ENCODE data around the gene ABCA1.
"Not testable (repeated sequence)": the region's sequence is repeated elsewhere in the genome, so short reads cannot be mapped to it uniquely, and the experiment has no call there.

ABCA1 gene

DNA sequence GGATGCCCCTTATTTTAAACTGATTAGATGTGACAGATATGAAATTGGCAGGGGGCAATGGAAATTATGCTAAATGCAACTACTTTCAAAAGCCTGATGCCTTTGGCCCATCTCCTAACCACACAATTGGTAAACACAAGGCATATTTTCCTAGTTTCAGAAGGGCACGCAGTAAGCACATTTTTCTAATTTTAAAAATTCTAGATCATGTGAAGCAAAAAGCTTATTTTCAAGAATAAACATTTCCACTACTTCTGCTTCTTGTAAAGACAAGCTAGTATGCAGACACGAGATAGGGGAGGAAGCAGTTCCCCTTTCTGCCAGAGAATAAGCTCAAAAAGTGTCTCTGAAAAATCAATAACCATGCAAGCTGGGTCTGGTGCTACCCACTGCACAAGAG, 67.7 kb downstream of the ABCA1 start:
- H3K27me3 ChIP-seq (ENCODE audit: control insufficient read depth, insufficient read depth, low read length), result no peaks in the 10 kb centered on the region
- no peaks in the 10 kb centered on the region for H3K9me3 ChIP-seq (ENCODE audit: control insufficient read depth, insufficient read depth, low read length)
- H3K9ac ChIP-seq (ENCODE audit: low read depth, low read length), result no peak overlapping the region
- H3K4me1 ChIP-seq (ENCODE audit: control insufficient read depth, insufficient read depth, low read length), result peaks cover 23% of the 10 kb centered on the region
- no peak overlapping the region for H3K4me3 ChIP-seq (ENCODE audit: low read depth, low read length)
- H3K36me3 ChIP-seq (ENCODE audit: control insufficient read depth, insufficient read depth, low read length), result peaks cover 2% of the 10 kb centered on the region

DNA sequence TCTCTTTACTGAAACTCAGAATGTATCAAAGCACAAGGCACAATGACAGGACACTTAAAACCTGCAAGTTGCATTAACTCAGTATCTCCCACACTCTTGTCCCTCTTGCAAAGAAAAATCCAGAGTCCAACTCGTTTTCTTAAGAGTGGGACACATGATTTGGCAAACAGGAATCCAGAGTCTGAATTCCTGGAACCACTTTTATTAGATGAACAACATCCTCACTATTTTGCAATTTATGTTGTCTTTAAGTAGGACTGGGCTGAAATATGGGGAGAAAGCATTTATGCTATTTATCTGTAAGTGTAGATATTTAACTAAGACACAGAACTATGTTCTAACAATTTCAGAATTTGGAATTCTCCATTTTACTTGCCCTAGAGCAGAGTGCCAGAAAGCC, 69.1 kb downstream of the ABCA1 start:
- Histone ChIP-seq H3K9ac (ENCODE audit: low read depth, low read length) (no peak overlapping the region), H3K27me3 (ENCODE audit: control insufficient read depth, insufficient read depth, low read length) (no peaks in the 10 kb centered on the region), H3K4me1 (ENCODE audit: control insufficient read depth, insufficient read depth, low read length) (peaks cover 12% of the 10 kb centered on the region), H3K4me3 (ENCODE audit: low read depth, low read length) (no peak overlapping the region), H3K36me3 (ENCODE audit: control insufficient read depth, insufficient read depth, low read length) (peaks cover 2% of the 10 kb centered on the region), H3K9me3 (ENCODE audit: control insufficient read depth, insufficient read depth, low read length) (no peaks in the 10 kb centered on the region)

DNA sequence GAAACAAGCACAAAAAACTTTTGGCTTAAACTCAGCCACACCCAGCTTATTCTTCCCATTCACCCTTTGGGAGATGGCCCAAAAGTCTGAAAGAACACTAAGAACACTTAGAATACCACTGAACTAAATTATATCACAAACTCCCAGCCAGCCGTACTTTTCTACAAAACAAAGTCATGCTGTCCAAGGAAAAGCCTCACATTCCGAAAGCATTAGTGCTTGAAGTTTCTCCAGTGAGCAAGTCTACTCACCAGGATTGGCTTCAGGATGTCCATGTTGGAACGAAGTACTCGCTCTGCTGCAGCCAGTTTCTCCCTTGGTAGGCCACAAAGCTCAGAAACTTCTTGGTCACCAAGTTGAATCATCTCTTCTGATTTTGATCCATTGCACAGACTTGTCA, 69.7 kb downstream of the ABCA1 start:
- H3K36me3 ChIP-seq (ENCODE audit: control insufficient read depth, insufficient read depth, low read length), result peaks cover 2% of the 10 kb centered on the region
- H3K4me1 ChIP-seq (ENCODE audit: control insufficient read depth, insufficient read depth, low read length), result peaks cover 6% of the 10 kb centered on the region
- no peaks in the 10 kb centered on the region for H3K27me3 ChIP-seq (ENCODE audit: control insufficient read depth, insufficient read depth, low read length)
- H3K4me3 ChIP-seq (ENCODE audit: low read depth, low read length), result no peak overlapping the region
- no peaks in the 10 kb centered on the region for H3K9me3 ChIP-seq (ENCODE audit: control insufficient read depth, insufficient read depth, low read length)
- no peak overlapping the region for H3K9ac ChIP-seq (ENCODE audit: low read depth, low read length)

DNA sequence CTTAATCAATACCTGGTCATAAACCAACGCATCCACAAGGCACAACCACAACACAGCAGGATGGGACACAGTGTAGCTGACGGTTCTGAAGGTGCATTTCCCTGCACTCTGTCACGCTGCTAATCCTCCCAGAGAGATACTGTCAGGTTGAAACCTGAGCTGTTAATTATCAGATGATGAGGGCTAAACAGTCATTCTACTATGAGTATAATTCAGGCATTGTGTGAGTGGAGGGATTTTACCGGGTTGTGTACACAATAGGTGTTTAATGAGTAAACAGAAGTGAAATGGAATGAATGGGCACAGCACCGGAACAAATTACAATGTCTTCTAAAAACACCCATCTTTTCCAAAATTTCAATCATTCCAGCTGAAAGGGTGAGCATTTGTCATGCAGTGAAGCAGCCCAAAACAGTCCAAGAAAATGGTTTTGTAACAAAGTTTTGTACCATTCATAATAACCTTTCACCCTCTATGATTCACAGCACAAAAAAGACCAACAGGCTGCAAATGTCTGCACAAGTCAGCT, 71.5 kb downstream of the ABCA1 start:
- Histone ChIP-seq H3K9me3 (ENCODE audit: control insufficient read depth, insufficient read depth, low read length) (no peaks in the 10 kb centered on the region), H3K4me1 (ENCODE audit: control insufficient read depth, insufficient read depth, low read length) (no peaks in the 10 kb centered on the region), H3K4me3 (ENCODE audit: low read depth, low read length) (no peak overlapping the region), H3K36me3 (ENCODE audit: control insufficient read depth, insufficient read depth, low read length) (peaks cover 2% of the 10 kb centered on the region), H3K9ac (ENCODE audit: low read depth, low read length) (no peak overlapping the region), H3K27me3 (ENCODE audit: control insufficient read depth, insufficient read depth, low read length) (no peaks in the 10 kb centered on the region)

DNA sequence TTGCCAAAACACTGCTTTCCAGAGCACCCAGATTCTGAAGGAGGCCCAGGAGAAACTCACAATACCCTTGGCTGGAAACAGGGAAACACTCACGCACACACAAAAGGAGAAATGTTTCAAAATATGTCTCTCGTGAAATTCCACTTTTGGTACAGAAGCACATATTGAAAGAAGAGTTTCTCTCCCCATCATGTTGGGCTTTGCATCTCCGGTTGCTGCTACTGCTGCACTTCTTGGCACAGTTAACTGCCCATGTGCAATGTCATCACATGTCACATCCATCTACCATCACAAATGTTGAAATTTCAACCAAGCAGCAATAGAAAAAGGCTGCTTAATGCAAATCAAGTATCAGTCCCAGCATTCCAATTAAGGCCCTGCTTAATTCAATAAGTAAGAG, 72.1 kb downstream of the ABCA1 start:
- Histone ChIP-seq H3K36me3 (ENCODE audit: control insufficient read depth, insufficient read depth, low read length) (peaks cover 2% of the 10 kb centered on the region), H3K27me3 (ENCODE audit: control insufficient read depth, insufficient read depth, low read length) (no peaks in the 10 kb centered on the region), H3K4me3 (ENCODE audit: low read depth, low read length) (no peak overlapping the region), H3K9me3 (ENCODE audit: control insufficient read depth, insufficient read depth, low read length) (no peaks in the 10 kb centered on the region), H3K4me1 (ENCODE audit: control insufficient read depth, insufficient read depth, low read length) (no peaks in the 10 kb centered on the region), H3K9ac (ENCODE audit: low read depth, low read length) (no peak overlapping the region)

DNA sequence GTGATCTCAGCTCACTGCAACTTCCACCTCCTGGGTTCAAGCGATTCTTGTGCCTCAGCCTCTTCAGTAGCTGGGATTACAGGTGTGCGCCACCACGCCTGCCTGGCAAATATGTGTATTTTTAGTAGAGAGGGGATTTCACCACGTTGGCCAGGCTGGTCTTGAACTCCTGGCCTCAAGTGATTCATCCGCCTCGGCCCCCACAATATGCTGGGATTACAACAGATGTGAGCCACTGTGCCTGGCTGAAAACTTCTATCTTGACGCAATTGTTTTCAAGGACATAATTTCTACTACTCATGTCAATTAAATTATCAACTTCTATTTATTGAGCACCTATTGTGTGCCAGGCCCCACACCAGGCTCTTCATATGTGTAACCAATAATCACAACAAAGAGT, 72.7 kb downstream of the ABCA1 start:
- H3K36me3 ChIP-seq (ENCODE audit: control insufficient read depth, insufficient read depth, low read length); H3K27me3 ChIP-seq (ENCODE audit: control insufficient read depth, insufficient read depth, low read length); H3K4me3 ChIP-seq (ENCODE audit: low read depth, low read length); H3K9ac ChIP-seq (ENCODE audit: low read depth, low read length); H3K9me3 ChIP-seq (ENCODE audit: control insufficient read depth, insufficient read depth, low read length); H3K4me1 ChIP-seq (ENCODE audit: control insufficient read depth, insufficient read depth, low read length): not testable (repeated sequence)

DNA sequence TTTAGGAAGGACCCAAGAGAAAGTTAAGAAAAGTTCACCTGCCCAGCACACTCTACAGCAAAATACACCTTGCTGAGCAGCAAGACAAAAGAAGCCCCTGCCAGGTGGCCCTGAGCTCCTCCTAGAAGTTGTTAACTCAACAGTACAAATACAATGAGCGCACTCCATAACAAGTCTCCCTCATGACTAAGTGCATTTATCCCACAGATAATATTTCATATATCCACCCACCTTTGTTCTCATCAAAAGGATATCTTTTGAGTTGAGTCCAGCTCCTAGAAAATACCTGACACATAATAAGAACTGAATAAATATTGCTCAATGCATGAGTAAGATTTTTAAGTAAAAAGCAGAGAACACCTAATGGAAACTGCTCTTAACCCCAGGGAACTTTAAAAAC, 73.3 kb downstream of the ABCA1 start:
- Histone ChIP-seq H3K27me3 (ENCODE audit: control insufficient read depth, insufficient read depth, low read length) (no peaks in the 10 kb centered on the region), H3K4me1 (ENCODE audit: control insufficient read depth, insufficient read depth, low read length) (no peaks in the 10 kb centered on the region), H3K9ac (ENCODE audit: low read depth, low read length) (no peak overlapping the region)

DNA sequence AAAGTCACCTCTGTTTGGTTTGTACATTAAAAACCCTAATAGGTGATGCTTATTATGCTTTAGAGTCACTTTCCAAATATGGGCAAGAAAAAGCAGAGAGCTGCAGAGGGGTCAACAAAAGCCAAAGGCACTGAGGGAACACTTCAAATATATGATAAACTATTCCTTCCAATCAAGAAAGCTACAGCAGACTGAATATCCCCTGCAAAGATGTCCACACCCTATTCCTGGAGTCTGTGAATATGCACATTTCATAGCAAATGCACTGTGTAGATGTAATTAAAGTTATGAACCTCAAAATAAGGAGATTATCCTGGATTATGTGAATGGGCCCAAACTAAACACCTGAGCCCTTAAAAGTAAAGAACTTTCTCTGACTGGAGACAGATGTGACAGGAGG, 74.3 kb downstream of the ABCA1 start:
- H3K9ac ChIP-seq (ENCODE audit: low read depth, low read length), result no peak overlapping the region
- H3K4me1 ChIP-seq (ENCODE audit: control insufficient read depth, insufficient read depth, low read length), result no peaks in the 10 kb centered on the region
- peaks cover 1% of the 10 kb centered on the region for H3K36me3 ChIP-seq (ENCODE audit: control insufficient read depth, insufficient read depth, low read length)
- no peaks in the 10 kb centered on the region for H3K27me3 ChIP-seq (ENCODE audit: control insufficient read depth, insufficient read depth, low read length)
- no peaks in the 10 kb centered on the region for H3K9me3 ChIP-seq (ENCODE audit: control insufficient read depth, insufficient read depth, low read length)
- no peak overlapping the region for H3K4me3 ChIP-seq (ENCODE audit: low read depth, low read length)

More for the DNA sequence above, 73.3 kb downstream of the ABCA1 start:
- H3K36me3 ChIP-seq (ENCODE audit: control insufficient read depth, insufficient read depth, low read length), result peaks cover 2% of the 10 kb centered on the region
- no peak overlapping the region for H3K4me3 ChIP-seq (ENCODE audit: low read depth, low read length)
- H3K9me3 ChIP-seq (ENCODE audit: control insufficient read depth, insufficient read depth, low read length), result no peaks in the 10 kb centered on the region

DNA sequence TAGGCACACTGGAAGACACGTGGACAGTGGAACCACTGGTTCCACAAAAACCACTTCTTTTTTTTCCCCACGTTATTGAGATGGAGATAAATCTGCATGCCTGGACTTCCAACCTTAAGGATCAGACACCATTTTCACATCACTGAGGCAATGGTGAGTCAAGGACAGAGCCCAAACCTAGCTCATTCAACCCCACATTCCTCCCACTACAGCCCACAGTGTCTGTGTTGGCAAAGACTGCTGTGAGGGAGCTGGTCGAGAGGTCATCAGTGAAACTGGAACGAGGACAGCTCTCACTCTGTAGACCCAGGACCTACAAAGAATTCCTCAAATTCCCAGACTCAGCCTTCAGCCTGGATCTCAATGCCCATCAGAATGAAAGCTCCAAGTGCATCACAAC, 74.8 kb downstream of the ABCA1 start:
- no peaks in the 10 kb centered on the region for H3K4me1 ChIP-seq (ENCODE audit: control insufficient read depth, insufficient read depth, low read length)
- no peaks in the 10 kb centered on the region for H3K9me3 ChIP-seq (ENCODE audit: control insufficient read depth, insufficient read depth, low read length)
- H3K4me3 ChIP-seq (ENCODE audit: low read depth, low read length), result no peak overlapping the region
- no peaks in the 10 kb centered on the region for H3K36me3 ChIP-seq (ENCODE audit: control insufficient read depth, insufficient read depth, low read length)
- H3K9ac ChIP-seq (ENCODE audit: low read depth, low read length), result no peak overlapping the region
- H3K27me3 ChIP-seq (ENCODE audit: control insufficient read depth, insufficient read depth, low read length), result no peaks in the 10 kb centered on the region

DNA sequence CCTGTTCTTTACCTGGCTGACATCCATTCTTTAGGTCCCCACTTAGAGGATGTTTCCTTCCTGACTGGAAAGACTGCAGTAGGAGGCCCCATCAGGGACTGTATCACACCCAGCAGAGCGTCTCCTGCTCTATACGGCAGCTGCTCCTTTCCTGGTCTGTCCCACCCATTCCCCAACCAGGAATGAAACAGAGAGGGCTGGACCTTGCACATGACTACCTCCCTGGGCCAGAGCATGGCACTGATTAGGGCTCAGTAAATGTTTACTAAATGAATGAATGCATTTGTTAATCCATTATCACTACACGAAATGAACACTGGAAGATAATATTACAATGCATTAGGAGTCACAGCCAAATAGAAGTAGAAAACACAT, 76.4 kb downstream of the ABCA1 start:
- no peaks in the 10 kb centered on the region for H3K9me3 ChIP-seq (ENCODE audit: control insufficient read depth, insufficient read depth, low read length)
- H3K27me3 ChIP-seq (ENCODE audit: control insufficient read depth, insufficient read depth, low read length), result no peaks in the 10 kb centered on the region
- no peaks in the 10 kb centered on the region for H3K36me3 ChIP-seq (ENCODE audit: control insufficient read depth, insufficient read depth, low read length)
- no peak overlapping the region for H3K4me3 ChIP-seq (ENCODE audit: low read depth, low read length)
- H3K4me1 ChIP-seq (ENCODE audit: control insufficient read depth, insufficient read depth, low read length), result no peaks in the 10 kb centered on the region
- no peak overlapping the region for H3K9ac ChIP-seq (ENCODE audit: low read depth, low read length)

DNA sequence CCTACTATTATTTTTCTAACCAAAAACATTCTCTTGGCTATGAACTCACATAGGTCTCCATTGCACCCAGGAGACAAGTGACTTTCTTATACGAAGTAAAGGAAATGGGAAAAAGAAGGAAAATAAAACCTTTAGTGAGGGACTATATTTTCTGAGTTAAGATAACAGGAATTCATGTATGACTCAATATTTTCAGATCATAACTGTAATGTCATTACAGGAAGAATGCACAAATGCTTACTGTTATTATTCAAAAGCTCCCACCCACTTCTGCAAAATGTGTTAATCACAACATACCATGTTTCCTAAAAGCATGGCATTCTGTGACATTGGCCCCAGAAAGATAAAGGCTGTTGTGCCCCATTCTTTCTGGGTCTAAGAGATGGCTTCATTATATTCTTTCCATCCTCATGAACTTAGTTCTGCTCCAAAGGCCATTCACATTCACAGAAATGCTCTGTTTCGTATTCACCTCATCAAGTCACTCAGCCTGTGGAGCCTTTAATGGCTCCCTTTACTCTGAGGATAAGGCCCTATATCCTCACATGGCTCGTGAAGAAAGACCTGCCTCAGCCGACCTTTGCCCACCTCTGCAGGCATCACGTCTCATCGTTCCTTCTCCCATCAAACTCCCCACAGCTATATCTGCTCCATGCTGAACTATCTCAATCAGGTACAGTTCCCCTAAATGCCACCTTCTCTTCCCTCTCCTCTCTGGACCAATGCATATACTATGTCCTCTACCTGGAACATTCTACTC, 77.0 kb downstream of the ABCA1 start:
- H3K27me3 ChIP-seq (ENCODE audit: control insufficient read depth, insufficient read depth, low read length), result no peaks in the 10 kb centered on the region
- no peaks in the 10 kb centered on the region for H3K36me3 ChIP-seq (ENCODE audit: control insufficient read depth, insufficient read depth, low read length)
- H3K9ac ChIP-seq (ENCODE audit: low read depth, low read length), result no peak overlapping the region
- H3K4me1 ChIP-seq (ENCODE audit: control insufficient read depth, insufficient read depth, low read length), result no peaks in the 10 kb centered on the region
- H3K4me3 ChIP-seq (ENCODE audit: low read depth, low read length), result no peak overlapping the region
- H3K9me3 ChIP-seq (ENCODE audit: control insufficient read depth, insufficient read depth, low read length), result no peaks in the 10 kb centered on the region

DNA sequence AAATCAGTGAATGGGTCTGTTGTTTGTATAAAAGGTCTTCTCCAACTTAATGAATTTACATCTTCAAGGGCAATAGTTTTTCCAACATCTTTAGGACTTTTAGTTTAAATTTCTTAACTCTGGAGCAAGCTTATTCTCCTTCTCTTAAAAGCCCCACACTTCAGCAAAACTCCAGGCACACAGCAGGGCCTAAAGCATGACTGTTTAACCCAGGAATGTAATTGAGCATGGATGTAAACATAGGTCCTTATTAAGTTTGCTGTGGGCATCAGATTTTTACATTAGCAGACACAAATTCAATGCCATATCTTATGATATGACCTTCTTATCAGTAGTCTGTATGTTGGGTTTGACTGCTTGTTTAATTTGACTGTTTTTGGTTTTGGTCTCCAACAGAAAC, 78.9 kb downstream of the ABCA1 start:
- H3K9me3 ChIP-seq (ENCODE audit: control insufficient read depth, insufficient read depth, low read length), result no peaks in the 10 kb centered on the region
- no peak overlapping the region for H3K4me3 ChIP-seq (ENCODE audit: low read depth, low read length)
- H3K36me3 ChIP-seq (ENCODE audit: control insufficient read depth, insufficient read depth, low read length), result no peaks in the 10 kb centered on the region
- H3K4me1 ChIP-seq (ENCODE audit: control insufficient read depth, insufficient read depth, low read length), result no peaks in the 10 kb centered on the region
- H3K27me3 ChIP-seq (ENCODE audit: control insufficient read depth, insufficient read depth, low read length), result no peaks in the 10 kb centered on the region
- no peak overlapping the region for H3K9ac ChIP-seq (ENCODE audit: low read depth, low read length)

Data from iPS-15b (cell line).